Central memory CD8-positive, alpha-beta T cell (primary cell): Measurements from ENCODE around the gene CEBPG.
A peak's percentile ranks its signal among the peaks of the same experiment; 100 is the strongest.

Experiments
- ATAC-seq: fragments of 150-1000 bp; cut with Tn5 transposase; replicated peaks from 2 replicates; pipeline ENCODE4 v1.10.0; 2022; ENCODE audit warnings: mild to moderate bottlenecking, moderate FRiP score, moderate number of reproducible peaks; ENCODE audit not compliant: poor library complexity, severe bottlenecking; ENCODE audit errors: extremely low read depth
- DNase-seq, 2 donors: peaks; one replicate each; pipeline ENCODE4 v3.0.0; 2021; ENCODE audit warnings: low spot score in 2 of 2
- H3K27ac Mint-ChIP-seq: one replicate; pipeline ENCODE4 v1.8.0; 2022; ENCODE audit warnings: low read depth, mild to moderate bottlenecking, moderate library complexity, mixed read lengths
- H3K27me3 Mint-ChIP-seq: one replicate; pipeline ENCODE4 v1.8.0; 2022; ENCODE audit warnings: mixed read lengths
- H3K36me3 Mint-ChIP-seq: one replicate; pipeline ENCODE4 v1.8.0; 2022; ENCODE audit warnings: mild to moderate bottlenecking, moderate library complexity, mixed read lengths; ENCODE audit not compliant: insufficient read depth
- H3K4me1 Mint-ChIP-seq: one replicate; pipeline ENCODE4 v1.8.0; 2022; ENCODE audit warnings: mixed read lengths
- H3K4me3 Mint-ChIP-seq: one replicate; pipeline ENCODE4 v1.8.0; 2022; ENCODE audit warnings: mild to moderate bottlenecking, moderate library complexity, mixed read lengths
- H3K9me3 Mint-ChIP-seq: one replicate; pipeline ENCODE4 v1.8.0; 2022; ENCODE audit warnings: mixed read lengths

CEBPG gene

DNA sequence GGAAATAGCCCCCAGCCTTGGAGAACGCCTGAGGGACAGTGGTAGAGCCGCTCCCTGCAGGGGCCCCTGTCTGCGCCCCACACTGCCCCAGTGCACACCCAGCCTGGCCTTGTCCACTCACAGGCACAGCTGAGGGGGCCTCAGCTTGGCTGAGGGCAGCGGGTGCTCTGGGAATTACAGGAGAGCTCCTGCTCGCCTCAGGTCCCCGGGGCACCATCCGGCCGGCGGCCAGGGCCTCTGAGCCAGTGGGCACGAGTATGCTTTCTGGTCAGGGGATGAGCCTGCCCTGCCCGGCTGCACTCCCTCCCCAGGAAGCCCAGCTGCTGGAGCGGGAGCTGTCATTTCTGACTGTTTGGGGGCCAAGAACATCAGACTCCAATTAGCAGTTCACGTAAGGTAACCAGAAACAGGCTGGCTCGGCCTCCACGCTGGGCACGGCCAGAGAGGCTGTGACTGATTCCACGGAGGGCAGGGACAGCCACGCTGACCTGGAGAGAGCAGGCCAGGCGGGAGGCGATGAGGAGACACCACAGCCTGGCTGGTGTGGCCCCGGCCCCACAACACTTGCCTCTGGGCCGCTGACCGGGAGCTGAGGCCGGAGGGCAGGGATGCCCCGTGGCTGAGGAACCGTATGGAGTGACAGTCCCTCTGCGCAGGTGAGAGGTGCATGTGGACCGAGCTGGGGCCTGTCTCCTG is 15.4 kb downstream of the CEBPG start:
- no peak for ATAC-seq
- DNase-seq: no peak

DNA sequence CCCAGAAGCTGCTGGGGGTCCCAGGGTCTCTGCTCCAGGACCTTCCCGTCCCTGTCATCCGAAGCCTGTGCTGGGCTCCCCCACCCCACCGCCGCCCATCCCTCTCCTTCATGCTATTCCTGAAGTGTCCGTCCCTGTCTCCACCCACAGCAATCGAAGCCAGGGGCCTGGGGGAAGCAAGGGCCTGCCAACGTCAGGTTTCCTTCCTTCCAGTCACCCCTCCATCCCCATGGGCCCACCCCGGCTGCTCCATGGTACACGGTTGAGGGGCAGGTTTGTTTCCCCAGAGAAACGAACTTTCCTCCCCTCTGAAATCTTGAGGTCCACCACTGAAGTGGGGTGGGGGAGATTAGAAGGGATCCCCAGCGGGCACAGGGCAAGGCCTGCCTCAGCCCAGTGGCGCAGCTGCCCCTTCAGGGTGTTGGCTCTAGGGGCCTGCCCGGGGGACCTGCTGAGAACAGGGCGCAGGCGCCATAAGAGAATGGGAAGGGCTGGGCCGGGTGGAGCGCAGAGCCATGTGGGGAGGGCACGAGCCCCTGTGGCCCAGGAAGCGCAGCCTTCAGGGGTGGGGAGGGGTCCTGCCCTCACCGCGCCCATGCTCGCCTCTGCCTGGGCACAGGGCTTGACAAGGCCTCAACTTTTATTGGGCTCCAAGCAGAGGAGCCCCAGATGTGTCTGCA is 16.1 kb downstream of the CEBPG start:
- peaks cover 4% of the 10 kb centered on the region for H3K4me1 Mint-ChIP-seq
- no peaks in the 10 kb centered on the region for H3K27me3 Mint-ChIP-seq
- no peak overlapping the region for H3K27ac Mint-ChIP-seq
- no peaks in the 10 kb centered on the region for H3K36me3 Mint-ChIP-seq
- DNase-seq: no peak
- H3K9me3 Mint-ChIP-seq: no peaks in the 10 kb centered on the region
- no peak overlapping the region for H3K4me3 Mint-ChIP-seq
- no peak for ATAC-seq

More for the DNA sequence above, 15.4 kb downstream of the CEBPG start:
- Mint-ChIP-seq H3K9me3 (no peaks in the 10 kb centered on the region), H3K4me1 (peaks cover 8% of the 10 kb centered on the region), H3K27ac (no peak overlapping the region), H3K27me3 (no peaks in the 10 kb centered on the region), H3K36me3 (no peaks in the 10 kb centered on the region), H3K4me3 (no peak overlapping the region)

GRCh38 chr19:33390101-33390907 is 16.8 kb downstream of the CEBPG start:
- Mint-ChIP-seq H3K36me3 (peaks cover 2% of the 10 kb centered on the region), H3K27ac (no peak overlapping the region), H3K4me3 (no peak overlapping the region), H3K4me1 (peaks cover 4% of the 10 kb centered on the region), H3K9me3 (no peaks in the 10 kb centered on the region), H3K27me3 (no peaks in the 10 kb centered on the region)
- no peak for ATAC-seq
- no peak for DNase-seq

DNA sequence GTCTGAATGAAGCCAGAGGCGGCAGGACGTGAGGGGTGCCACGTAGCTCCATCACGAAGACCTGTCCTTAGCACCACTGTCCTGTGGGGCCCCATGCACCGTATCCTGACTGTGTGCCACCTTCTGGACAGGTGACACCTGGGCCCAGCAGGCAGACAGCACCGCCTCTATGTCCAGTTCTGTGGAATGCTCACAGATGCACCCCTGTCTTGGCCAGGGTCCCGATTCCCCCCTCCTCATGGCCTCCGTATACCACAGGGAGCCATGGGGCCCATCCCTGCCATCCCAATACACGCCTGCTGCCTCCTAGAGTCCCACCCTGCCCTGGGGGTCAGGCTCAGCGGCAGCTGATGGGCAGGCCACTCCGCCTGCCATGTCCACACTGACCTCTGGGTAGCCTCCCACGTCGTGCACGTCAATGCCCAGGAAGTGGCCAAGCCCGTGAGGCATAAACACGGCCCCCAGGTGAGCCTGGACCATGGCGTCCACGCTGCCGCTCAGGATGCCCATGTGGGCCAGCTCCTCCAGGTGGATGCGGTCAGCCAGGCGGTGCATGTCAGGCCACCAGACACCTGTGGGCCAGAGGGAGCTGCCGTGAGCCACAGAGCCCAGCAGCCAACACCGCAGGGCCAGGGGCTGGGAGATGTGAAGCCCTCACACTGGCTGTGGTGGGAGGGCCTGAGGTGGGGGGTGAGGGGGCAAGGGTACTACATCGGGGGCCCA is 17.6 kb downstream of the CEBPG start:
- no peak overlapping the region for H3K4me3 Mint-ChIP-seq
- H3K36me3 Mint-ChIP-seq: peaks cover 2% of the 10 kb centered on the region
- peaks cover 4% of the 10 kb centered on the region for H3K4me1 Mint-ChIP-seq
- no peaks in the 10 kb centered on the region for H3K9me3 Mint-ChIP-seq
- no peak for ATAC-seq
- H3K27ac Mint-ChIP-seq: no peak overlapping the region
- DNase-seq: no peak
- no peaks in the 10 kb centered on the region for H3K27me3 Mint-ChIP-seq

DNA sequence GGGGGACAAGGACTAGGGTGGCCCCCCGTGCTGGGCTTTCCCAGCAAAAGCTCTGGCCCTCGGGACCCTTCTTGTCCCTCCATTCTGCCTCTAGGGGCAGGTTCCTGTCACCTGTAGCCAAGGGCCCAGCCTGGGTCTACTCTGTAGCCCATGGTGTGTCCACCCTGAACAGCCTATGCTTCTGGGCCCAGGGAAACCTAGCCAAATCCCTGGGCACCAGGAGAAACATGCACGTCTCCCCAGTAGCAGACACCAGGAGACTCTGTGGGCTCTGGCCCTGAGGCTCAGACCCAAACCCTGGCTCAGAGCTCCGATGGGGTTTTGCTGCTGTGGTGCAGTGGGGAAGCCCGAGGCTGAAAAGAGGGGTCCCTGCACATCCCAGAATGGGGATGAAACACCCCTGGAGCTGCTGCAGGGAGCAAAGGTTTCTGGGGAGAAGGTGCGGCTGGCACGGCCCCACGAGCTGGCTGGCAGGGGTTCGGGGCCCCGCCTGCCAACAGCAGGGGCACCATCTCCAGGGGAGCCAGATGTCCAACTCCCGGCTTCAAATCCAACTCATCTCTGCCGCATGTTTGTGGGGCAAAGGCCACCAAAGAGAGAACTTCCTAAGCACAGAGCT is 18.2 kb downstream of the CEBPG start:
- no peaks in the 10 kb centered on the region for H3K9me3 Mint-ChIP-seq
- DNase-seq: no peak
- H3K36me3 Mint-ChIP-seq: peaks cover 2% of the 10 kb centered on the region
- H3K27ac Mint-ChIP-seq: no peak overlapping the region
- H3K4me1 Mint-ChIP-seq: peaks cover 4% of the 10 kb centered on the region
- H3K27me3 Mint-ChIP-seq: no peaks in the 10 kb centered on the region
- ATAC-seq: no peak
- H3K4me3 Mint-ChIP-seq: no peak overlapping the region

GRCh38 chr19:33392341-33393285 is 19.1 kb downstream of the CEBPG start:
- Mint-ChIP-seq H3K36me3 (peaks cover 2% of the 10 kb centered on the region), H3K4me1 (peaks cover 4% of the 10 kb centered on the region), H3K4me3 (no peak overlapping the region), H3K27ac (no peak overlapping the region), H3K9me3 (no peaks in the 10 kb centered on the region), H3K27me3 (no peaks in the 10 kb centered on the region)
- ATAC-seq (no peak), DNase-seq (no peak)

DNA sequence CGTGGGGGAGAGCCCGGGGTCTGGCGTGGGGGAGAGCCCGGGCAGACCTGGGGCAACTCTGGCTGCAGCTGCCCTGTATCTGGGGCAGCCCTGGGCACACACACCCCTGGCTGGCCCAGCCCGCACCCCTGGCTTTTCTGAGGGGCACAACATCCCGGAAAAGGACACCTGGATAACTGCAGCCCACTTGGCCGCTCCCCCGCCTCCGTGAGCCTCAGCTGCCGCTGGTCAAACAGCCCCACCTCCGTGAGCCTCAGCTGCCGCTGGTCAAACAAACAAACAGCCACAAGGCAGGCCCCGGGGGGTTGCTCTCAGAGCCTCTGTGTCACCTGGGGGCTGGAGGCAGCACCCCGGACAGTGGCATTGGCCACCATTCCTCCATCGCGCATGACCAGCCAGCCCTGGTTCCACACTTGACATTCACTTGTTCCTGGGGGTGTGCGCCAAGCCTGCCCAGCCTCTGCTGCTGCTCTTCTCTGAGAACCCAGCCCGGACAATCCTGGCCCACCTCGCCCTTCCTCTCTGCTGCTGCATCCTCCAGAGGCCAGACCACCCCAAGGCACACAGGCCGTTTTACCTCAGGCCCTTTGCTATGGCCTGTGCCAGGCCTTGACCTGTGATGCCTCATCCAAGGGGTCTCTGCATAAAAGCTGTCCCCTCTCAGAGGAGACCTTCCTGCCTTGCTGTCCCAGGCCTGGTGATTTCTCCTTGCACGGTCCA is 19.9 kb downstream of the CEBPG start:
- no peaks in the 10 kb centered on the region for H3K27me3 Mint-ChIP-seq
- no peak for ATAC-seq

DNA sequence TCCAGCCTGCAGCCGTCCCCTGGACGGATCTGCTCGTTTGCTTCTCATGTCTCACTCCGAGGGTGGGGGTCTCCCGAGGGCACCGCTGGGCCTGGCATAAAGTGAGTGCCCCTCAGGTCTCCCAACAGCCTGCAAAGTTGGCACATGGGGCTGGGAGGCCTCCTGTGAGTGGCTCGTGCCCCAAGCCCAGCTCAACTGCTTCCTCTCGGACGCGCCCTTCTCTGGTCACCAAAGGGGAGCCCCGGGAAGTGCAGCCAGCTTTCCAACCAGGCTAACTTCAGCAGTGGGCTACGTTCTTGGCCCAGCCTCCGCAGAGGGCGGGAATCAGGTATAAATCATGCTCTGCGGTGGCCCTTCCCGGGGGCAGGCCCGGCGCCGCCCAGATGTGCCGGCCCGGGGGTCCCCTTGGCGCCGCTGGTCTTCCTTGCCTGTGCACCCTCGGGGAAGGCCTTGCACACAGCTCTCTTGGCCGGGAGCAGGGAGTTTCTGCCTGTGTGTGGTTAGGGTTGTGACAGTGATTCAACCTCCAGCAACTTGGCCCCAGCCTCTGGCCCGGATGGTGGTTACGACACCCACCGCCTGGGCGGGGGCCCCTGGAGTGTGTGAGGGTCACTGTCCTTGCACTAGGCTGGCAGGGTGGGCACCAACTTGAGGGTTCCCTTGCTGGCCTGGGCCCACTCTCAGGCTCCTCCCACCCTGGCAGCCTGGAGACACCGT is 20.7 kb downstream of the CEBPG start:
- no peaks in the 10 kb centered on the region for H3K27me3 Mint-ChIP-seq
- H3K27ac Mint-ChIP-seq: peak overlapping the region; percentile 29
- no peak for DNase-seq
- peaks cover 4% of the 10 kb centered on the region for H3K4me1 Mint-ChIP-seq
- ATAC-seq: no peak
- H3K36me3 Mint-ChIP-seq: peaks cover 2% of the 10 kb centered on the region
- no peak overlapping the region for H3K4me3 Mint-ChIP-seq
- no peaks in the 10 kb centered on the region for H3K9me3 Mint-ChIP-seq

More for the DNA sequence above, 19.9 kb downstream of the CEBPG start:
- no peak for DNase-seq
- peak overlapping the region; percentile 29 for H3K27ac Mint-ChIP-seq
- H3K36me3 Mint-ChIP-seq: peaks cover 2% of the 10 kb centered on the region
- no peak overlapping the region for H3K4me3 Mint-ChIP-seq
- H3K4me1 Mint-ChIP-seq: peaks cover 4% of the 10 kb centered on the region
- no peaks in the 10 kb centered on the region for H3K9me3 Mint-ChIP-seq

DNA sequence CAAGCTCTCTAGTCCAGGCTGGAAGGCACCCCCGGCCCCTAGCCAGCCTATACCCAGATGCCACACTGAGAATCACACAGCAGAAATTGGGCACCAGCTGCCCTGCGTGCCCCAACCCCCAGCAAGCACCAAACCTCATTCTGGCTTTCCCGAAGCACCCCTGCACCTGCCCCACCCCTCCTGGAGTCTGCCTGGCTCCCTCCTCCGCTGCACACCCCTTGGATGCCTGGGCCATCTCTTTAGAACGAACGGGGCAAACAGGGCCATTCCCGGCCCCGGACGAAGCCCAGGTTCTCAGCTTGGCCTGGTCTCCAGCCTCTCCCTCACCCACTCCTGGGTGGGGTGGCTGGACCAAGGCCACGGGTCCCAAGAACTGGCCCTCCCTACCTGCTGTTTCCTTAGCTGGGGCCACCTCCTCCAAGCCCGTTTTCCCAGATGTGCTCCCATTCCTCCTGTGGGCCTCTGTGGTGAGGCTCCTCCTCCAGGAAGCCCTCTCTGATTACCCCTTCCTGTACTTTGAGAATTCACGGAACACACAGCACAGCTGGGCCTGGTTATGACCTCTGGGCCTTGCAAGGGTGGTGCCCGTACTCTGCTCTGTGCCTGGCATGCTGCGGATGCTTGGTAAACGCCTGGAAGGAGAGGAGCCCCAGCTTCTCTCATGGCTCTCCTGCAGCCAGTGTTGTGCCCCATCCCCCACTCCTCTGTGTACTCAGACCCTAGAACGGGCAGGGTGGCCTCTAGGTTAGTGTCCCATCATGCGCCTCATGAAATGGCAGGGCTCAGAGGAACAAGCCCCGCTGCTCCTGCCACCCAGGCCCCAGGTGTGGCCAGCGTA is 21.4 kb downstream of the CEBPG start:
- H3K27me3 Mint-ChIP-seq: no peaks in the 10 kb centered on the region
- no peak overlapping the region for H3K4me3 Mint-ChIP-seq
- ATAC-seq: no peak
- no peaks in the 10 kb centered on the region for H3K9me3 Mint-ChIP-seq
- peaks cover 2% of the 10 kb centered on the region for H3K36me3 Mint-ChIP-seq
- H3K4me1 Mint-ChIP-seq: peaks cover 4% of the 10 kb centered on the region
- no peak for DNase-seq
- no peak overlapping the region for H3K27ac Mint-ChIP-seq
